ENCODE results near the gene COX6B1.
"Not testable (repeated sequence)": the region's sequence is repeated elsewhere in the genome, so short reads cannot be mapped to it uniquely, and the experiment has no call there.

COX6B1 gene

GRCh38 chr19:35636651-35637050, 11.5 kb upstream of the COX6B1 start:
- DNase-seq = no peak

- DNase-seq = no peak
These were observed 11.0 kb upstream of the COX6B1 start for GRCh38 chr19:35637165-35637564.

- no peak for DNase-seq
These were observed 8.8 kb upstream of the COX6B1 start for GRCh38 chr19:35639321-35639639.

GRCh38 chr19:35639863-35640262, 8.3 kb upstream of the COX6B1 start:
- DNase-seq = no peak

GRCh38 chr19:35641515-35642151, 6.5 kb upstream of the COX6B1 start, which contains the start of gene ETV2:
Gene ETV2 (plus strand): TSS chr19:35641745. CDS start chr19:35642461, 716 bp downstream.
- peak; percentile 59 for DNase-seq

GRCh38 chr19:35642312-35642711, 5.8 kb upstream of the COX6B1 start:
- DNase-seq = no peak

GRCh38 chr19:35642798-35643254, 5.3 kb upstream of the COX6B1 start:
- DNase-seq = no peak

GRCh38 chr19:35643255-35644205, 4.6 kb upstream of the COX6B1 start:
- peak; percentile 81 for DNase-seq

GRCh38 chr19:35644206-35644986, 3.7 kb upstream of the COX6B1 start:
- peak; percentile 94 for DNase-seq

- peak; percentile 62 for DNase-seq
These were observed 3.0 kb upstream of the COX6B1 start for GRCh38 chr19:35644987-35645679.

GRCh38 chr19:35645680-35646511, 2.2 kb upstream of the COX6B1 start:
- DNase-seq = no peak

GRCh38 chr19:35650581-35650980, 2.5 kb downstream of the COX6B1 start:
- no peak for DNase-seq

- DNase-seq = not testable (repeated sequence)
These were observed 6.7 kb downstream of the COX6B1 start for GRCh38 chr19:35654828-35655227.

GRCh38 chr19:35655600-35655999, 7.5 kb downstream of the COX6B1 start:
- DNase-seq = no peak

GRCh38 chr19:35656700-35657099, 8.6 kb downstream of the COX6B1 start:
- DNase-seq = no peak

GRCh38 chr19:35657904-35658700, 10.0 kb downstream of the COX6B1 start:
- no peak for DNase-seq

GRCh38 chr19:35661995-35662340, 13.8 kb downstream of the COX6B1 start:
- DNase-seq = no peak

- no peak for DNase-seq
These were observed 15.9 kb downstream of the COX6B1 start for GRCh38 chr19:35663981-35664380.

- no peak for DNase-seq
These were observed 17.0 kb downstream of the COX6B1 start for GRCh38 chr19:35665157-35665556.

GRCh38 chr19:35665604-35666003, 17.5 kb downstream of the COX6B1 start:
- DNase-seq = no peak
